GM23338 (cell line): ENCODE results near the gene GGCT. TPM values are rescaled to one million over a fixed set of nuclear protein-coding genes. Genes with fewer than 3 reads are reported as not detected.

Experiments used
- ATAC-seq: fragments of 200-7000 bp; cut with Tn5 transposase; 3 replicates; pipeline ENCODE4 v1.9.1; 2020
- DNase-seq: peaks from one replicate; pipeline ENCODE4 v3.0.0-alpha.2; 2015; ENCODE audit warnings: low spot score
- H2AFZ ChIP-seq: fragments of 200-600 bp; sonication (generic); 2 replicates; pipeline ENCODE4 v1.8.0; 2016; ENCODE audit warnings: antibody characterized with exemption, mild to moderate bottlenecking, moderate library complexity
- H3F3A ChIP-seq: fragments of 200-600 bp; sonication (generic); replicated peaks from 2 replicates; pipeline ENCODE4 v1.8.0; 2017; ENCODE audit warnings: antibody characterized with exemption, mixed run types, low read depth
- H3K27ac ChIP-seq: fragments of 200-600 bp; sonication (generic); 2 replicates; pipeline ENCODE4 v1.6.1; 2016; ENCODE audit warnings: low read depth
- H3K27me3 ChIP-seq: fragments of 200-600 bp; sonication (generic); 2 replicates; pipeline ENCODE4 v1.8.0; 2016; ENCODE audit warnings: mild to moderate bottlenecking, mixed run types, moderate library complexity; ENCODE audit not compliant: insufficient read depth
- H3K36me3 ChIP-seq: fragments of 200-600 bp; sonication (generic); 2 replicates; pipeline ENCODE4 v1.8.0; 2016; ENCODE audit warnings: mild to moderate bottlenecking; ENCODE audit not compliant: insufficient read depth
- H3K4me1 ChIP-seq: fragments of 200-600 bp; sonication (generic); 2 replicates; pipeline ENCODE4 v1.8.0; 2016; ENCODE audit warnings: mild to moderate bottlenecking, moderate library complexity; ENCODE audit not compliant: insufficient read depth
- H3K4me2 ChIP-seq: fragments of 200-600 bp; sonication (generic); 2 replicates; pipeline ENCODE4 v1.7.1; 2017; ENCODE audit warnings: mixed run types
- H3K4me3 ChIP-seq: fragments of 200-600 bp; sonication (generic); 2 replicates; pipeline ENCODE4 v1.6.1; 2016; ENCODE audit warnings: mixed run types
- H3K79me2 ChIP-seq: fragments of 200-600 bp; sonication (generic); replicated peaks from 2 replicates; pipeline ENCODE4 v1.8.0; 2017; ENCODE audit warnings: mild to moderate bottlenecking; ENCODE audit not compliant: insufficient read depth
- H3K9me2 ChIP-seq: fragments of 200-600 bp; sonication (generic); 2 replicates; pipeline ENCODE4 v1.8.0; 2017; ENCODE audit not compliant: insufficient read depth
- H4K20me1 ChIP-seq: fragments of 200-600 bp; sonication (generic); replicated peaks from 2 replicates; pipeline ENCODE4 v1.8.0; 2017; ENCODE audit warnings: mild to moderate bottlenecking; ENCODE audit not compliant: insufficient read depth
- H3K27ac Mint-ChIP-seq: 2 replicates; pipeline ENCODE4 v1.8.0; 2020; ENCODE audit warnings: inconsistent platforms, mild to moderate bottlenecking, moderate library complexity, mixed read lengths
- H3K27me3 Mint-ChIP-seq: 3 replicates; pipeline ENCODE4 v1.8.0; 2022; ENCODE audit warnings: low read depth, mild to moderate bottlenecking, moderate library complexity, mixed read lengths, inconsistent platforms; ENCODE audit not compliant: insufficient read depth, poor library complexity
- H3K36me3 Mint-ChIP-seq: 3 replicates; pipeline ENCODE4 v1.8.0; 2021; ENCODE audit warnings: low read depth, mild to moderate bottlenecking, inconsistent platforms, moderate library complexity, mixed read lengths
- H3K4me1 Mint-ChIP-seq: 3 replicates; pipeline ENCODE4 v1.8.0; 2020; ENCODE audit warnings: mild to moderate bottlenecking, inconsistent platforms, mixed read lengths
- H3K4me3 Mint-ChIP-seq: 3 replicates; pipeline ENCODE4 v1.8.0; 2021; ENCODE audit warnings: moderate library complexity, mild to moderate bottlenecking, inconsistent platforms, mixed read lengths
- H3K9me3 Mint-ChIP-seq: 3 replicates; pipeline ENCODE4 v1.8.0; 2020; ENCODE audit warnings: moderate library complexity, mild to moderate bottlenecking, inconsistent platforms, mixed read lengths
- CREB1 ChIP-seq: fragments of 250-450 bp; sonication (Bioruptor Pico); IDR thresholded peaks from 2 replicates; pipeline ENCODE4 v1.5.0; 2020; ENCODE audit warnings: low read depth, mild to moderate bottlenecking, moderate library complexity
- ETS1 ChIP-seq: IDR thresholded peaks from 2 replicates; pipeline ENCODE4 v1.6.1; 2016; ENCODE audit warnings: antibody characterized with exemption
- EZH2 ChIP-seq: fragments of 200-600 bp; sonication (generic); IDR thresholded peaks from one replicate; pipeline ENCODE4 v1.8.0; 2017; ENCODE audit warnings: antibody characterized with exemption, mild to moderate bottlenecking, low read depth; ENCODE audit not compliant: unreplicated experiment
- EZH2phosphoT487 ChIP-seq: fragments of 200-600 bp; sonication (generic); IDR thresholded peaks from one replicate; pipeline ENCODE4 v1.8.1; 2018; ENCODE audit warnings: antibody characterized with exemption; ENCODE audit not compliant: unreplicated experiment
- JUNB ChIP-seq: IDR thresholded peaks from one replicate; pipeline ENCODE4 v1.6.1; 2016; ENCODE audit warnings: antibody characterized with exemption; ENCODE audit not compliant: unreplicated experiment
- NANOG ChIP-seq: IDR thresholded peaks from 2 replicates; pipeline ENCODE4 v1.6.1; 2016; ENCODE audit warnings: antibody characterized with exemption, borderline replicate concordance
- POLR2AphosphoS5 ChIP-seq: IDR thresholded peaks from 2 replicates; pipeline ENCODE4 v1.6.1; 2016; ENCODE audit warnings: antibody characterized with exemption, low read depth
- REST ChIP-seq: IDR thresholded peaks from one replicate; pipeline ENCODE4 v1.6.1; 2018; ENCODE audit warnings: antibody characterized with exemption; ENCODE audit not compliant: unreplicated experiment
- STAT1 ChIP-seq: IDR thresholded peaks from one replicate; pipeline ENCODE4 v1.6.1; 2016; ENCODE audit warnings: antibody characterized with exemption; ENCODE audit not compliant: unreplicated experiment
- ZNF114 ChIP-seq: fragments of 250-450 bp; sonication (Bioruptor Pico); IDR thresholded peaks from 2 replicates; pipeline ENCODE4 v1.5.0; 2020; ENCODE audit warnings: mild to moderate bottlenecking, moderate library complexity
- ZNF331 ChIP-seq: fragments of 250-450 bp; sonication (Bioruptor Pico); IDR thresholded peaks from 2 replicates; pipeline ENCODE4 v1.5.0; 2020; ENCODE audit warnings: low read depth, mild to moderate bottlenecking, moderate library complexity
- ZNF462 ChIP-seq: fragments of 250-450 bp; sonication (Bioruptor Pico); IDR thresholded peaks from 2 replicates; pipeline ENCODE4 v1.5.0; 2020; ENCODE audit warnings: mild to moderate bottlenecking, moderate library complexity
- polyA plus RNA-seq: library from polyadenylated mRNA; unstranded; fragments of >200 nt; fragmentation: Nextera tagmentation; extraction: Ambion mirVana; gene quantifications from 2 replicates; pipeline ENCODE4 v1.2.1, GENCODE V29; 2016
- total RNA-seq: library from RNA; depleted of rRNA; stranded (reverse); fragments of >200 nt; shearing (Covaris generic); gene quantifications from 2 replicates; pipeline ENCODE4 v1.2.3, GENCODE V29; 2014

GGCT gene
- total and polyA plus RNA-seq, 2 experiments from 2014 or later, result 104 to 229 TPM

GRCh38 chr7:30493228-30493627 is 11.4 kb downstream of the GGCT start:
- no peaks in the 10 kb centered on the region for H3K4me1 ChIP-seq
- no peak for DNase-seq
- Mint-ChIP-seq H3K9me3 (peaks cover 52% of the 10 kb centered on the region), H3K4me1 (no peaks in the 10 kb centered on the region), H3K27me3 (peaks cover 3% of the 10 kb centered on the region), H3K4me3 (no peak overlapping the region), H3K27ac (no peak overlapping the region), H3K36me3 (peaks cover 64% of the 10 kb centered on the region)
- H3K4me2 ChIP-seq, result no peak overlapping the region
- H4K20me1 ChIP-seq, result peaks cover 7% of the 10 kb centered on the region
- TF ChIP-seq NANOG (no peak), EZH2 (no peak)
- H3F3A ChIP-seq, result peaks cover 3% of the 10 kb centered on the region; the same call in 1 of the 2 replicates
- H3K9me2 ChIP-seq, result peaks cover 3% of the 10 kb centered on the region; the same call in 1 of the 2 replicates
- ATAC-seq, result no peak
- H3K27ac ChIP-seq, result no peak overlapping the region
- H3K4me3 ChIP-seq, result no peak overlapping the region
- no peak overlapping the region for H2AFZ ChIP-seq
- H3K27me3 ChIP-seq, result no peaks in the 10 kb centered on the region
- peaks cover 11% of the 10 kb centered on the region; the same call in 1 of the 2 replicates for H3K36me3 ChIP-seq
- H3K79me2 ChIP-seq, result no peaks in the 10 kb centered on the region

GRCh38 chr7:30491417-30491816 is 13.2 kb downstream of the GGCT start:
- Mint-ChIP-seq H3K27ac (no peak overlapping the region), H3K4me3 (no peak overlapping the region), H3K9me3 (peaks cover 52% of the 10 kb centered on the region), H3K4me1 (no peaks in the 10 kb centered on the region), H3K27me3 (peaks cover 2% of the 10 kb centered on the region), H3K36me3 (peaks cover 47% of the 10 kb centered on the region)
- peaks cover 2% of the 10 kb centered on the region; the same call in 1 of the 2 replicates for H3K36me3 ChIP-seq
- no peak for DNase-seq
- peaks cover 3% of the 10 kb centered on the region; the same call in 1 of the 2 replicates for H3K9me2 ChIP-seq
- H3K79me2 ChIP-seq, result no peaks in the 10 kb centered on the region
- no peak overlapping the region for H3K4me3 ChIP-seq
- ATAC-seq, result no peak
- no peaks in the 10 kb centered on the region for H3K27me3 ChIP-seq
- H4K20me1 ChIP-seq, result peaks cover under 1% of the 10 kb centered on the region; the same call in 1 of the 2 replicates
- H3K4me2 ChIP-seq, result no peak overlapping the region
- peaks cover 2% of the 10 kb centered on the region; the same call in 1 of the 2 replicates for H3F3A ChIP-seq
- H3K27ac ChIP-seq, result no peak overlapping the region
- no peak overlapping the region for H2AFZ ChIP-seq
- H3K4me1 ChIP-seq, result no peaks in the 10 kb centered on the region
- TF ChIP-seq NANOG (no peak), CREB1 (CRISPR knock-in tag) (no peak), POLR2AphosphoS5 (no peak), EZH2phosphoT487 (no peak), REST (no peak), ZNF331 (CRISPR knock-in tag) (no peak), STAT1 (no peak), JUNB (no peak), ZNF462 (CRISPR knock-in tag) (no peak), ZNF114 (CRISPR knock-in tag) (no peak), ETS1 (no peak), EZH2 (no peak)
